ENCODE results near the gene CFB.
"Not testable (repeated sequence)": the region's sequence is repeated elsewhere in the genome, so short reads cannot be mapped to it uniquely, and the experiment has no call there.

CFB gene

GRCh38 chr6:31970604-31971271, 24.8 kb downstream of the CFB start:
- no peak for DNase-seq (ENCODE audit: low read depth, low spot score)
- H3K4me3 ChIP-seq (ENCODE audit: low read depth, low read length): peak overlapping the region; percentile 91
- in situ Hi-C loops (cut with HindIII; ENCODE audit: low sequenced_read_pairs): no loop called here
- no peak for TF ChIP-seq CTCF (IDR thresholded peaks at IDR 0.05; ENCODE audit: low read depth, low read length)

GRCh38 chr6:31971279-31971992, 25.5 kb downstream of the CFB start:
- H3K4me3 ChIP-seq (ENCODE audit: low read depth, low read length): peak overlapping the region; percentile 91
- DNase-seq (ENCODE audit: low read depth, low spot score): peak; percentile 12
- in situ Hi-C loops (cut with HindIII; ENCODE audit: low sequenced_read_pairs): no loop called here
- no peak for TF ChIP-seq CTCF (IDR thresholded peaks at IDR 0.05; ENCODE audit: low read depth, low read length)

- TF ChIP-seq CTCF (IDR thresholded peaks at IDR 0.05; ENCODE audit: low read depth, low read length): no peak
- in situ Hi-C loops (cut with HindIII; ENCODE audit: low sequenced_read_pairs): no loop called here
- peak; percentile 99 for DNase-seq (ENCODE audit: low read depth, low spot score)
- peak within 1 kb of the TSS; percentile 91 for H3K4me3 ChIP-seq (ENCODE audit: low read depth, low read length)
These were observed 26.3 kb downstream of the CFB start, which contains the start of gene DXO for GRCh38 chr6:31971993-31972708. Gene DXO (minus strand): TSS chr6:31972138. CDS start chr6:31971675, 463 bp downstream.

GRCh38 chr6:31972709-31973350, 26.9 kb downstream of the CFB start:
- in situ Hi-C loops (cut with HindIII; ENCODE audit: low sequenced_read_pairs): no loop called here
- peak; percentile 24 for DNase-seq (ENCODE audit: low read depth, low spot score)
- H3K4me3 ChIP-seq (ENCODE audit: low read depth, low read length): peak overlapping the region; percentile 91
- no peak for TF ChIP-seq CTCF (IDR thresholded peaks at IDR 0.05; ENCODE audit: low read depth, low read length)

- in situ Hi-C loops (cut with HindIII; ENCODE audit: low sequenced_read_pairs); H3K4me3 ChIP-seq (ENCODE audit: low read depth, low read length); DNase-seq (ENCODE audit: low read depth, low spot score): not testable (repeated sequence)
These were observed 30.2 kb downstream of the CFB start for GRCh38 chr6:31976065-31976464.

GRCh38 chr6:31977816-31978431, 32.0 kb downstream of the CFB start:
- in situ Hi-C loops (cut with HindIII; ENCODE audit: low sequenced_read_pairs): no loop called here
- no peak overlapping the region for H3K4me3 ChIP-seq (ENCODE audit: low read depth, low read length)
- no peak for TF ChIP-seq CTCF (IDR thresholded peaks at IDR 0.05; ENCODE audit: low read depth, low read length)
- DNase-seq (ENCODE audit: low read depth, low spot score): no peak
